NCI-H1105 (cell line): ENCODE measurements around the gene BORCS6.
"Not testable (repeated sequence)": the region's sequence is repeated elsewhere in the genome, so short reads cannot be mapped to it uniquely, and the experiment has no call there.

Experiments
- DNase-seq: peaks from one replicate; lab custom pipeline; 2025; lab: John Stamatoyannopoulos, UW

BORCS6 gene

GRCh38 chr17:8173056-8173870 lies 16.7 kb downstream of the BORCS6 start:
- DNase-seq: peak; percentile 95

DNA sequence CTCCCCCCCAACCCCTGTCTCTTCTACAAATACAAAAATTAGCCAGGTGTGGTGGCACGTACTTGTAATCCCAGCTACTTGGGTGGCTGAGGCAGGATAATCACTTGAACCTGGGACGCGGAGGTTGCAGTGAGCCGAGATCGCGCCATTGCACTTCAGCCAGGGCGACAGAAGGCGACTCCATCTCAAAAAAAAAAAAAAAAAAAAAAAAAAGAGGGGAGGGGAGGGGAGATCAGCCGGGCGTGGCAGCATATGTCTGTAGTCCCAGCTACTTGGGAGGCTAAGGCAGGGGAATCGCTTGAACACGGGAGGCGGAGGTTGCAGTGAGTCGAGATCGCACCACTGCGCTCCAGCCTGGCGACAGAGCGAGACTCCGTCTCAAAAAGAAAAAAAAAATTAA lies 19.8 kb downstream of the BORCS6 start:
- DNase-seq: not testable (repeated sequence)

- no peak for DNase-seq
Observed at GRCh38 chr17:8167526-8167925, 22.5 kb downstream of the BORCS6 start.

DNA sequence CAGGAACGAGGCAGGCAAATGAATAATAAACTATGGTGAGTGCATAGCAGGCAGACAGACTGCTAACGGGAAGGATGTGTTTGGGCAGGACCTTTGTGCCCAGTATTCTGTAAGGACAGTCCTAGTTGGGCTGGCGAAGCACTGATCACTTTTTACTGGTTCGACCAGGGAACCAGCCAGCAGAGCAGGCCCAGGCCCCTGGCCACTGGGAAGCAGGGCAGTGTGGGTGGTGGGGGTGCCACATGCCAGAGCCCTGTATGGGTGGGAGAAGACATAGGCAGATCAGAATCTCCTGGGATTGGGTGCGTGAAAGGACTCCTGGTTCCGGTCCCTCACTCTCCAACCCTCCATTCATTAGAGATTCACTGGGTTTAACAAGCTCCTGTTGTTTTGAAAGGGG lies 23.2 kb downstream of the BORCS6 start:
- DNase-seq: no peak

- DNase-seq: no peak
Observed at GRCh38 chr17:8164815-8165131, 25.2 kb downstream of the BORCS6 start.

GRCh38 chr17:8163978-8164814 lies 25.8 kb downstream of the BORCS6 start:
- DNase-seq: no peak

- peak; percentile 81 for DNase-seq
Observed at GRCh38 chr17:8162997-8163977, 26.7 kb downstream of the BORCS6 start.

DNA sequence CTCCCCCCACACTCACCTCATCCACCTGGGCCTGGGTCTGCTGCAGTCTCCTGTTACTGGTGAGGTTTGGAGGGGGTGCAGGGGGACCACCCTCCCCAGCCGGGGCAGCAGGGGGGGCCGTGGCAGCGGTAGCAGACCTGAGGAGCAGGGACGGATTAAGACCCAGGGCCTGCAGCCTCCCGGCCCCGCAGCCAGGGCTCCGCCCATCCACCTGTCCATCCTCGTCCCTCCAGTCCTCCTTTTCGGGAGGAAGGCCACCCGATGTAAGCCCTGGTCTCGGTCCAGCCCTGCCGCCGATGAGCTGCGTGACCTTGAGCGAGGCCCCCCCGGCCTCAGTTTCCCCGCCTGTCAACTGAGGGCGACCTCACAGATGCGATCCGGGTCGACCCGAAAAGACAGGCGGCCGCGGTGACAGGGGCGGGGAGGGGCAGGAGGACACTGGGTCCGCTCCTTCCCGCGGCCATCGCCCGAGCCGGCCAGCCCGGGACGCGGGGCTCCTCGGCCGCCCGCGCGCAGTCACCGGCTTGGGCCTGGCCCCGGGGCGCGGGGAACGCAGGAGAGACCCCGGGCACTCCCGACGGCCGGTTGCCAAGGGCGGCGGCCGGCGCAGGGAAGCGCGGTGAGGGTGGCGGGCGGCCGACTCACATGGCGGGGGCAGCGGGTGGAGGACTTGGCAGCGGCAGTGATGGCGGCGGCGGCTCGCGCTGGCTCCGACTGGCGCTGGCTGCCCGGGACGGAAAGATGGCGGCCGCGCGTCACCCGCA lies 27.6 kb downstream of the BORCS6 start, which contains the start of gene VAMP2:
TSS of gene VAMP2 (minus strand) at position 716 of the 764 bp plus-strand sequence. CDS start at position 647, 69 bp downstream.
- no peak for DNase-seq

- no peak for DNase-seq
Observed at GRCh38 chr17:8161289-8162232, 28.4 kb downstream of the BORCS6 start.

DNA sequence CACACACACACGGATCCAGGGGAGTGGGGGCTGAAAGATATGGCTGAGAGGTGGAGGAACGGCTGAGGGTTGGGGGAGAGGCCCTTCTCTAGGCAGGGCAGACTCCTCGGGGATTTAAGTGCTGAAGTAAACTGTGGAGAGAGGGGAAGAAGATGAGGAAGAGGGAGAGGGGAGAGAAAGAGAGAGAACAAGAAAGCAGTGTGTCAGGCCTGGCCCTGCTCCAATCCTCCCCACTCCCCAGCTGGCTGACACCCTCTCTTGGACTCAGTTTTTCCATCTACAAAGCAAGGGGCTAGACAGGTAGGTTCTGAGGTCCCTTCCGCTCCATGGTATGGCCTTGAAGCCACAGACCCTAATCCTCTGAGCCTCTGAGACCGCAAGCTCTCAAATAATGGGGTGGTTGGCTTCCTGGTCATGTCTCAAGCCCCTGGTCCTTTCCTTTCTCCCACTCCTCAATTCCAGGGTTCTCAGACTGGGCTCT lies 29.2 kb downstream of the BORCS6 start:
- no peak for DNase-seq

GRCh38 chr17:8160224-8160577 lies 29.8 kb downstream of the BORCS6 start:
- no peak for DNase-seq

- DNase-seq: no peak
Observed at GRCh38 chr17:8159459-8160223, 30.3 kb downstream of the BORCS6 start.

GRCh38 chr17:8159032-8159400 lies 31.0 kb downstream of the BORCS6 start:
- no peak for DNase-seq

DNA sequence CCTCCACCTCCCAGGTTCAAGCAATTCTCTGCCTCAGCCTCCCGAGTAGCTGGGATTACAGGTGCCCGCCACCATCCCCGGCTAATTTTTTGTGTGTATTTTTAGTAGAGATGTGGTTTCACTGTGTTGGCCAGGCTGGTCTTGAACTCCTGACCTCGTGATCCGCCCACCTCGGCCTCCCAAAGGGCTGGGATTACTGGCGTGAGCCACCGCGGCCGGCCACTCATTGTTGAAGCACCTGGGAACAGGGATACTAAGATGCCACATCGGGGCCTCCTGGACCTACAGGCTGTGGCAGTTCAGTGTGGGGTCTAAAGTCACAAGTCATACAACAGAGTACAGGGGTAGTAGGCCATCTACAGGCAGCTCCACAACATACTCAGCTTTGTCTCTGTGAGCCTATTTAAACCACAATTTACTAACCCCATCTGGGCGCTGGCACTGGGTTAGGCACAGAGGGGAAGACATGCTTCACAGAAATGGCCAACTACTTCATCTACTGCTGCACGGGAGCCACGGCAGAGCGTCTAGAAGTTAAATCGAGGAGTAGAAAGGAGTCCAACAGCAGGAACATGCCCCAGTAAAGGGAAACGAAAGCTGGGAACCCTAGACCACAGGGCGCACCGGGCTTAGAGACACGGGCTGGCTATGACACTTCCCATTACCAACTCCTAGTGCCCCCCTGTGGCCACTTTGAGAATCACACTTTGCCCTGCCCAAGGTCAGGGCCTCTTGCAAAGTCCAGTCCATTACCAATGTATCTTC lies 31.5 kb downstream of the BORCS6 start:
- DNase-seq: peak; percentile 56

GRCh38 chr17:8156246-8156992 lies 33.6 kb downstream of the BORCS6 start:
- DNase-seq: peak; percentile 100

DNA sequence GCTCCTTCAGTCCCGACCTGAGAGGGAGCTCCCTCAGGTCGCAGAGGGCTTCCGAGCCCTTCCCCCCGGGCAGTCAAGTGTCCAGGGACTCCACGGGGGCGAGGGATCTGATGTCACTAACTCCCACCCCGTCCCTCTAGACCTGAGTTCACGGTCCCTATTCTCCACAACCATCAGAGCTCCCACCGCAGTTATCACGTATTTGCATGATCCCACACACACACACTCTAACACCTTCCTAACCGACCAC lies 34.1 kb downstream of the BORCS6 start:
- no peak for DNase-seq

DNA sequence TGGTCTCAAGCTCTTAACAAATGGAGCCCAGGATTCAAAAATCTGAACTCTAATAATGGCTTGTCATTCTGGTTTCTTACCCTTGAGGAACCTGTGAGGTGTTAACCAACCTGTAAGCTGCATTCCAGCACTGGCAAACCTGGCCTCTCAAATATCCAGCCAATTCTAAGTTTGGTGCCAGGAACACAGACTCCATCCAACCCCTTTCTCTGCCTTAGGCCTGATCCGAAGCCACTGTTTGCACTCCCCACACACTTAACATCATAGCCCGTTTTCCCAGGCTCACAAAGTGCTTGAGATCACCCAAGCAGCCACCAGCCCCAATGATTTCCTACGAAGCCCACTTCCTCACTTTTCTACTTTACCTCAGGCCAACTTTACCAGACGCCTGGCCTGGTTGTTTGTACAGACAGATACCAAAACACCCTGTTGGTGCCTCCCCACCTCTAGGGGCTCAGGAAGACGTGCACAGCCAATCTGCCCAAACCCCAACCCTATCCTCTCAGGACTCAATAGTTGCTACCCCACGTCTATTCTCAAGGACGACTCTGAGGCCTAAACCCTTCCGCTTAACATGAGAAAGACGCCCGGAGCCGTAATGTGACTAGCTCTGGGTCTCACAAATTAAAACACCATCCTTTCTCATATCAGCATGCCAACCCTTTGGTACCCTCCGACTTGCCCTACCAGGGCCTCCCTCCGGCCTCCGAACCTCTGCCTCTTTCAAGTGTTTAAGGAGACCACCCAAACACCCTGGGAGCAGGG lies 34.6 kb downstream of the BORCS6 start:
- no peak for DNase-seq
